GM21381 (cell line): ENCODE measurements around the gene MAGI2.

ENCODE experiments used
- ATAC-seq: cut with Tn5 transposase; IDR thresholded peaks from one replicate; pipeline ENCODE4 v1.9.1; 2021; ENCODE audit warnings: mild to moderate bottlenecking, moderate library complexity; ENCODE audit not compliant: unreplicated experiment

Gene MAGI2

GRCh38 chr7:78448911-78449310 is 1004.6 kb downstream of the MAGI2 start:
- ATAC-seq, result no peak

GRCh38 chr7:78444267-78444666 is 1009.2 kb downstream of the MAGI2 start:
- no peak for ATAC-seq

DNA sequence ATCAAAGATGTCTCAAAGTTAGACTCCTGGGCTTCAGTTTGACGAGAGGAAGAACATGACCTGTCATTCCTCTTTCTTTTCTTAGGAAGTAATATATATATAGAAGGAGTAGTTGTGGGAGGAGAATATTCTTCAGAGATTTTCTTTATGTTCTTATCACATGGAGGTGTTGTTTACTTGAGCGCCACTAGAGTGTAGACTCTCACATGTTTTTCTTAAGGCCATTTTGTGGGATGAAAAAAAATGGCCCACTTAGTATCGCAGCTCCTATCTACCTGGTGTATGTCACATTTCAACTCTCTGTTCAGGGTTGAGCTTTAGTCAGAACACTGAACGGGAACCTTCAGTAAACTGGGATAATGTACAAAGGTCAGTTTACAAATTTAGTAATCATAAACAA is 1009.7 kb downstream of the MAGI2 start:
- ATAC-seq, result no peak

DNA sequence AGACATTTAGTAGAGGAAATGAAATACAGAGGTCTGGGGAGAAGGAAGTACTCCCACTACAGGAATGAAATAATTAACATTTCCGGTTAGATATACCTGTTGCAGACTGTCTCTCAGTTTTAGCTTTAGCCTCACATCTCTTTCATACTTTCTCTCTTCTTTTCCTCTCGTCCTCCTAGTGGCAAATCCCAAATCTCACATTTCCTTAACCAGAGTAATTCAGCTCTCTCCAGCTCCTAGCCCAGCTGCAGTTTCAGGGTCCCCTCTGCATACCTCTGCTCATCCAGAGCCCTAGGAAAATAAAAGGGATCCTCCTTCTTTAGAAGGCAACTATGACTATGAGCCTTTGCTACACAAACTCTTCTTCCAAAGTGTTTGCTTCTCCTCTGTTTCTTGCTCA is 1011.7 kb downstream of the MAGI2 start:
- no peak for ATAC-seq

- no peak for ATAC-seq
These were observed 1015.0 kb downstream of the MAGI2 start for GRCh38 chr7:78438433-78438832.

DNA sequence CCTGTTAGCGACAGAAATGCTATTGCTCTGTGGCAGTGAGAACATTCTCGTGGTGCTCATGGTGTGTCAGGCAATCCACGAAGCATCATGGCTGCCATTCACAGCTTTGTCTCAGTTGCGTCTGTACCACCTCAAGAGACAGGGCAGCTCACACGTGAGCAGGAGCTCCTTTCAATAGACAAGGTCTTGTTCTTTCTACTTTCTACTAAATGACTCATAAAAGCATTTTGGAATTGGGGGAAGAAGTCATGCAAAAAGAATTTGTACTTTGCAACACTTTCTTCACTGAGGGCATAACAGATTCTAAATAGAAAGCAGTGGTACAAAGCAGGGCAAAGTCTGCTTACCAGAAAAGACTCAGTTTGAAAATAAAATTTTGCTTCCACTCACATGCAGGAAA is 1016.3 kb downstream of the MAGI2 start:
- ATAC-seq, result no peak

DNA sequence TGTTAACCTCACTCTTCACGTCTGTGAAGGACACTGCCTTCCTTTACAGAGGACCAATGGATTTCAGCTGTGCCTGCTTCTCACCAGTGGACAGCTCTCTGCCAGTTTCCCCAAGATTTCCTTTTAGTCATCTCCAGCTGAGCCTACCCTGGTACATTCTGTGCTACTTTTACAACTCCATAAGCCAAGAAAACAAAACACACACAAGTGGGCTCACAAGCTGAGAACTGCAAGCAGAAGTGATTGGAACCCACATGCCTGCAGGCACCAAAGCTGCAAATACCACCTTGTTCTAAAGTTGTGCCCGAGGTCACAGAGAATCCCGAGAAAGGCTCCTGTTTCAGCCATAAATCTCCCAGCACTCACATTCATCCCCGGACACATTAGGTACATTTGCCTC is 1018.1 kb downstream of the MAGI2 start:
- ATAC-seq, result no peak

DNA sequence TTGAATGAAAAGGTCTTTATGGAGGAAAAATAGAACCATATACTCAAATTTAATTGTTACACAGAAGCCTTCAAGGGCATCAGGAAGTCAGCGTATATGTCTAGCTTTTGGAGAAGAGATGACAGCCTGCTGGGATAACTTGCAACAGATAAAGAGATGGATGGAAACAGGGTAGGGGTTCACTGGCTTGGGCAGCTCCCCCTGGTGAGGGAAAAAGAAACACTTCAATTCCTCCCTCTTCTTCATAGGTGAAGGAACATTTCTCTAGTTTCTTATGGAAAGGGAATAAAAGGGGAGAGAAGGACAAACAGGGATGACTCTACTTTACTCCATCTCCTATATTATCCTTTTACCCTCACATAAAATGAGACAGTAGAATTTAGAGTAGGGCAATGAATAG is 1019.2 kb downstream of the MAGI2 start:
- no peak for ATAC-seq

- ATAC-seq, result no peak
These were observed 1020.0 kb downstream of the MAGI2 start for GRCh38 chr7:78433421-78433820.

DNA sequence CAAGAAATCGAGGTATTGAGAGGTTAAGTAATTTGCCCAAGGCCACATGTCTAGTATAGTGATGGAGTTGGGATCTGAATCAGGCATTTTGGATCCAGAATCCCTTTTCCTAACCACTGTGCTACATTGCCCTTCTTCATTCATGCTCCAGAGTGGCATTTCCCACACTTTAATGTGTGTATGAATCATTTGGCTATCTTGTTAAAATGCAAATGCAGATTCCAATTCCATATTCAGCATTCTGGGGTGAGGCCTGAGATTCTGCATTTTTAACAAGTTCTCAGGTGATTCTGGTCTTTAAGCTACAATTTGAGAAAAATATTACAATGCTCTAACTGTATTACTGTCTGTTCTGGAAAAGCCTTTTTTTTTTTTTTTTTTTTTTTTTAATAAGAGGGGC is 1023.6 kb downstream of the MAGI2 start:
- no peak for ATAC-seq

DNA sequence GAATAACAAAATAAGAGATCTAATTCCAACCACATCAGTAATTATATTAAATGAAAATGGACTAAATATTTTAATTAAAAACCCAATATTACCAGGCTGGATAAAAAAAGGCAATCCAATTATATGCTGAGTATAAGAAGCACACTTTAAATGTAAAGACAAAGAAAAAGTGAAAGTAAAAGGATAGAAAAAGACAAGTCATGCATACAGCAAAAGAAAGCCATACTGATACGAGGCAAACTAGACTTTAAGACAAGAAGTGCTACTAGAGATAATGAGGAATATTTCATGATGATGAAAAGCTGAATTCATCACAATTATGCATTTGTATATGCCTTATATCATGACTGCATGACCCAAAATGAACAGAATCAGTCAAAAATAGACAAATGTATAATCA is 1026.3 kb downstream of the MAGI2 start:
- peak; percentile 49 for ATAC-seq

- no peak for ATAC-seq
These were observed 1033.5 kb downstream of the MAGI2 start for GRCh38 chr7:78420001-78420400.

DNA sequence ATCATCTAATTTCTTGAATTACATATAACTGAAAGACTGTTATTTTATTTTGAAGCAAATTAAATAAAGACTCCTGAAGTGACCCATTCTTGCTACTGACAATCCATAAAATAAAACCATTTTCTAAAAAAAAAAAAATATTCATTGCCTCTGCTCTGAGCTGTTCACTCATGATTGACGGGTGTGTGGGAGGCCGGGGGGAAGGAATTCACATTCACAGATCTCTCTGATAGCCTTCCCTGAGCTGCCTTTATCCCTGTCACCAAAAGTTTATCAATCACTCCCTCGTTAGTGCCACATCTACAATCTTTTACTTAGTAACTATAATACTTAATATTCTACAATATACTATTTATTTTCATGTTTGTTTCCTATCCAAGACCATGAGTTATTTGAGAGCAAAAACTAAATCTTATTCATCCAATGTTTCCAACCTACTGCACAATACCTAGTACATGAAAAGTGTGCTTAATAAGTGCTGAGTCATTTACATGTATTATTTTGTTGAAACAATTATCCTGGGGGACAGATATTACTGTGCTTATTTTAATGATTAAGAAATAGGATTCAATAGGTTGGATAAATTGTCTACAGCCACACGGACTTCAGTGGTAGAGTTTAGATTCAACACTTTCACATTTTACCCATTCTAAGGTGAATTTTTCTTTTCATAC is 1036.2 kb downstream of the MAGI2 start:
- ATAC-seq, result no peak

- no peak for ATAC-seq
These were observed 1039.9 kb downstream of the MAGI2 start for GRCh38 chr7:78413568-78413967.

GRCh38 chr7:78412216-78412858 is 1041.1 kb downstream of the MAGI2 start:
- ATAC-seq, result no peak

- ATAC-seq, result no peak
These were observed 1046.4 kb downstream of the MAGI2 start for GRCh38 chr7:78407031-78407430.

DNA sequence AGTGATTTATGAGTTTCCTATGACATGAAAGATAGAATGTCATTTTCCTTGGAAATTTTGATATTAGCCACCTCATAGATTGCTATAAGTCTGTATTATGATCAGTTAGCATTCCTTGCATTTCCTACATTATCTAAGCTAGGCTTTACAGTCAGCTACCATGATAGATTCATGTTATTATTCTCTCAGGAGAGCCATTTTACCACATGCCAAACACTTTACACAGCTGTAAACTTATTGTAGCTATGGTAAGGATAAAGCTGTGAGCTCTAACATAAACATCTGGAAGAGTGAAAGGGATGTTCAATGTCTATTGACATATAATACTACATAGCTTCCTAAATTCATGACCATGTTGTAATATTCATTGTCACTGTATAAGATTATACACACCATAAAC is 1046.9 kb downstream of the MAGI2 start:
- no peak for ATAC-seq

DNA sequence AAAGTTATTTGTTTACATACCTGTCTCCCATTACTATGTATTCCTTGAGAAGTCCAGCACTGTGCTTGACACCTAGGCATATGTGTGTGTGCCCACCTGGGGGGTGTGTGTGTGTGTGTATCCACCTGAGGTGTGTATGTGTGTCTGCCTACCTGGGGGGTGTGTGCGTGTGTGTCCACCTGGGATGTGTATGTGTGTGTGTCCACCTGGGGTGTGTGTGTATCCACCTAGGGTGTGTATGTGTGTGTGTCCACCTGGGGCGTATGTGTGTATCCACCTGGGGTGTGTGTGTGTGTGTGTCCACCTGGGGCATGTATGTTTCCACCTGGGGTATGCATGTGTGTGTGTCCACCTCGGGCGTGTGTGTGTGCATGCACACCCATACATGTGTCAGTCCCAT is 1051.4 kb downstream of the MAGI2 start:
- ATAC-seq, result no peak

DNA sequence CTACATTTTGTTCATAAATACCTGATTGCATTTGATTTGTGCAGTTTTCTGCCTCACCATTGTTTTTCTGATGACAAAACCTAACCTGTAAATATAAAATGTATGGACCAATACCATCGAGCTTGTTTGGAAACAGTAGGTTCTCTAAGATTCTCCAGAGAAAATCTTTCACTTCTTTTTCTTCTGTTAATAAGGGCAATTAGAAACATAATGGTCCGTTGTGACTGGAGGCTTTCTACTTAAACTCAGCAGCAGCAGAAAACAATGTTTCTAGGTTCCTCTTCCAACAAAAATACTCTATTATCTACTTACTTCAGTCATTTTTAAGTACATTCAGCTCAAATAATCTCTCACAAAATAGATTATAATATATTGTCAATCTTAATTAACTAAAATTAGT is 1053.4 kb downstream of the MAGI2 start:
- ATAC-seq, result no peak

DNA sequence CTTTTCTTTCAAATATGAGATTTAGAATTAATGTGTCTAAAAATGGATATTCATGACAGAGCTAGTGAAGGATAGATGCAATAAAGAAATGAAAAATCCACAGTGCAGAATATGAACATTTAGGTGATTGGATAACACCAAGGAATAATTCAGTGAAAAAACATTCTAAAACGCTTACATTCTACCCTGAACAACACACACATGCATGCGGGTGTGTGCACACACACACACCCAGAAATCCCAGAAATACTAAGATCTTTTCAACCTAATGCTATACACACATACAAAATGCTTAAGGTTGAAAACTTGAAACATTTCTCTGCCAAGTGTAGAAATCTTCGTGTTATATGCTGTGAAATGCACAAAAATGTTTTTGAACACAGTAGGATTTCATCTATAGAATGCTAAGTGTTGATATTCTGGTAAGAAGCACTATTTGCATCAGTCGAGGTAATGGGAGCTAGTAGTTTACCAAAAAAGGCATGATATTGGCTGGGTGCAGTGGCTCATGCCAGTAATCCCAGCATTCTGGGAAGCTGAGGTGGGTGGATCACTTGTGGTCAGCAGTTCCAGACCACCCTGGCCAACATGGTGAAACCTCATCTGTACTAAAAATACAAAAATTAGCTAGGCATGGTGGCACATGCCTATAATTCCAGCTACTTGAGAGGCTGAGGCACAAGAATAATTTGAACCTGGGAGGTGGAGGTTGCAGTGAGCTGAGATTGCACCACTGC is 1054.3 kb downstream of the MAGI2 start:
- ATAC-seq, result no peak

DNA sequence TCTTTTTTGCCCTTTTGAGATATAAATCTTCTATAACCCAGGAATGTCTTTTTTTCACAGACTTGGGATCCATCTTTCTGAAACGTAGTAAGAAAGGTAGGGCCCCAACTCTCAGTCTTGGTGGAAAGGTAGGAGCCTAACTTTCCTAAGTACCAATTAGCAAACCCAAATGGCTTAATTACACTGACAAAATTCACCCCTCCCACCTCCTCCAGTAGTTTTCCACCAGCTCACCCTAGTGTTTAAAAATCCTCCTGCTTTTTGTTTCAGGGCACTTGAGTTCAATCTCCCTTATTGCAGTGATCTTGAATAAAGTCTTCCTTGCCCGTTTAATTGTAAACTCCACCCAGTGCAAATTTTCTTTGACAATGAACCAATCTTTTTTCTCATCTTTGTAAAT is 1054.9 kb downstream of the MAGI2 start:
- no peak for ATAC-seq

GRCh38 chr7:78398081-78398480 is 1055.4 kb downstream of the MAGI2 start:
- no peak for ATAC-seq
